H1 (cell line): ENCODE measurements around the gene LCN10. TPM values are rescaled to one million over a fixed set of nuclear protein-coding genes. Genes with fewer than 3 reads are reported as not detected.

Experiments used
- CTCF ChIA-PET: fragments of 300-600 bp; sonication (Branson Sonifier 250); formaldehyde crosslinking; loops from one replicate; lab custom pipeline; 2021; ENCODE audit not compliant: partially characterized antibody; lab: Charles Lee
- POLR2A ChIA-PET: fragments of 300-600 bp; sonication (Branson Sonifier 250); formaldehyde crosslinking; loops from one replicate; lab custom pipeline; 2021; ENCODE audit warnings: inconsistent platforms; ENCODE audit not compliant: partially characterized antibody; lab: Charles Lee
- DNase-seq, 2 experiments: peaks; one replicate each; pipeline versions ENCODE4 v3.0.0 to v3.0.0-alpha.2; 2010 to 2022; ENCODE audit warnings: low spot score in 2 of 2, low read depth in 1 of 2, mixed read lengths in 1 of 2
- FAIRE-seq: peaks from 2 replicates; lab custom pipeline; 2011; peaks lifted over from hg19 to GRCh38; lab: Jason Lieb, UNC
- H2AFZ ChIP-seq: 2 replicates; pipeline ENCODE4 v1.8.1; 2012; ENCODE audit warnings: low read length, inconsistent platforms
- H2AK5ac ChIP-seq: 2 replicates; pipeline ENCODE4 v1.6.1; 2013; ENCODE audit warnings: low read depth, low read length
- H2BK120ac ChIP-seq: replicated peaks from 2 replicates; pipeline ENCODE3; 2013; ENCODE audit warnings: low read depth, low read length, inconsistent platforms
- H2BK12ac ChIP-seq: 2 replicates; pipeline ENCODE4 v1.6.1; 2013; ENCODE audit warnings: low read depth, low read length
- H2BK15ac ChIP-seq: 2 replicates; pipeline ENCODE4 v1.6.1; 2013; ENCODE audit warnings: low read length
- H2BK20ac ChIP-seq: 2 replicates; pipeline ENCODE4 v1.6.1; 2013; ENCODE audit warnings: low read length
- H2BK5ac ChIP-seq: 2 replicates; pipeline ENCODE4 v1.6.1; 2013; ENCODE audit warnings: low read depth, low read length
- H3K14ac ChIP-seq: 2 replicates; pipeline ENCODE4 v1.6.1; 2013; ENCODE audit warnings: inconsistent platforms; ENCODE audit not compliant: insufficient read length
- H3K18ac ChIP-seq: 2 replicates; pipeline ENCODE4 v1.6.1; 2013; ENCODE audit warnings: low read length; ENCODE audit errors: extremely low read depth
- H3K23ac ChIP-seq: 2 replicates; pipeline ENCODE4 v1.6.1; 2013; ENCODE audit warnings: inconsistent platforms; ENCODE audit not compliant: insufficient read length
- H3K23me2 ChIP-seq: 2 replicates; pipeline ENCODE4 v1.6.1; 2013; ENCODE audit warnings: low read depth, low read length
- H3K27ac ChIP-seq: 2 replicates; pipeline ENCODE4 v1.6.1; 2011; ENCODE audit warnings: low read depth, low read length, inconsistent platforms
- H3K27me3 ChIP-seq, 4 experiments: replicated peaks in 1 of 4; 1 replicate in 1 of 4; 2 replicates in 3 of 4; pipeline versions ENCODE4 v1.6.1 to v1.8.1; 2011 to 2013; ENCODE audit warnings: low read length in 3 of 4, mild to moderate bottlenecking in 3 of 4, inconsistent platforms in 2 of 4, mixed read lengths in 2 of 4, moderate library complexity in 1 of 4; ENCODE audit not compliant: control insufficient read depth in 3 of 4, insufficient read depth in 3 of 4; ENCODE audit errors: extremely low read depth in 1 of 4
- H3K36me3 ChIP-seq, 4 experiments: 2 replicates each; pipeline versions ENCODE4 v1.6.1 to v1.8.1; 2011 to 2013; ENCODE audit warnings: mild to moderate bottlenecking in 4 of 4, low read length in 3 of 4, moderate library complexity in 2 of 4, control low read depth in 1 of 4, inconsistent platforms in 1 of 4; ENCODE audit not compliant: insufficient read depth in 4 of 4, control insufficient read depth in 2 of 4
- H3K4ac ChIP-seq: replicated peaks from 2 replicates; pipeline ENCODE3; 2013; ENCODE audit warnings: low read length, low read depth, mixed read lengths, inconsistent platforms; ENCODE audit not compliant: insufficient read length
- H3K4me1 ChIP-seq, 4 experiments: replicated peaks in 1 of 4; 1 replicate in 1 of 4; 2 replicates in 3 of 4; pipeline versions ENCODE4 v1.6.1 to v1.8.1; 2011 to 2013; ENCODE audit warnings: low read length in 3 of 4, inconsistent platforms in 2 of 4, mixed read lengths in 1 of 4; ENCODE audit not compliant: insufficient read depth in 4 of 4, control insufficient read depth in 3 of 4
- H3K4me2 ChIP-seq, 2 experiments: 2 replicates each; pipeline versions ENCODE4 v1.6.1 to v1.8.1; 2011 to 2013; ENCODE audit warnings: low read depth in 2 of 2, low read length in 2 of 2, control low read depth in 1 of 2, inconsistent platforms in 1 of 2, mild to moderate bottlenecking in 1 of 2; ENCODE audit not compliant: insufficient read depth in 1 of 2
- H3K4me3 ChIP-seq, 4 experiments: fragments of 200-600, 300-600 bp in 1 of 4; sonication (generic), shearing (Covaris generic), sonication (Bioruptor Twin) in 1 of 4; 2 replicates each; pipeline versions ENCODE4 v1.5.1 to v1.8.1; 2011 to 2016; ENCODE audit warnings: low read length in 4 of 4, low read depth in 3 of 4, control low read depth in 2 of 4, inconsistent platforms in 2 of 4, mild to moderate bottlenecking in 2 of 4, mixed read lengths in 1 of 4, moderate library complexity in 1 of 4; ENCODE audit not compliant: insufficient read depth in 2 of 4; ENCODE audit errors: extremely low read depth in 1 of 4
- H3K56ac ChIP-seq: replicated peaks from 2 replicates; pipeline ENCODE3; 2013; ENCODE audit warnings: low read depth, mild to moderate bottlenecking, mixed read lengths, low read length, inconsistent platforms; ENCODE audit not compliant: insufficient read length
- H3K79me1 ChIP-seq: 2 replicates; pipeline ENCODE4 v1.6.1; 2013; ENCODE audit warnings: low read depth, low read length, control low read depth
- H3K79me2 ChIP-seq, 2 experiments: 2 replicates each; pipeline versions ENCODE4 v1.6.1 to v1.8.1; 2012 to 2013; ENCODE audit warnings: low read length in 2 of 2, mild to moderate bottlenecking in 2 of 2, inconsistent platforms in 1 of 2; ENCODE audit not compliant: insufficient read depth in 2 of 2, control insufficient read depth in 1 of 2
- H3K9ac ChIP-seq, 4 experiments: replicated peaks in 1 of 4; 1 replicate in 1 of 4; 2 replicates in 3 of 4; pipeline versions ENCODE4 v1.6.1 to v1.8.1; 2011 to 2013; ENCODE audit warnings: low read depth in 3 of 4, low read length in 3 of 4, control low read depth in 2 of 4, mild to moderate bottlenecking in 2 of 4, moderate library complexity in 2 of 4, inconsistent platforms in 1 of 4; ENCODE audit errors: extremely low read depth in 1 of 4
- H3K9me3 ChIP-seq, 2 experiments: 2 replicates each; pipeline versions ENCODE4 v1.6.1 to v1.8.1; 2012 to 2013; ENCODE audit warnings: mild to moderate bottlenecking in 2 of 2, moderate library complexity in 2 of 2, control low read depth in 1 of 2, inconsistent platforms in 1 of 2, low read depth in 1 of 2, low read length in 1 of 2, mixed read lengths in 1 of 2; ENCODE audit not compliant: insufficient read depth in 2 of 2
- H4K20me1 ChIP-seq, 2 experiments: replicated peaks in 1 of 2; 2 replicates each; pipeline versions ENCODE3 to v1.8.1; 2011 to 2013; ENCODE audit warnings: inconsistent platforms in 2 of 2, low read length in 2 of 2, mild to moderate bottlenecking in 1 of 2; ENCODE audit not compliant: insufficient read depth in 2 of 2, control insufficient read depth in 1 of 2
- H4K5ac ChIP-seq: 2 replicates; pipeline ENCODE4 v1.6.1; 2013; ENCODE audit warnings: low read length, low read depth, mixed read lengths, inconsistent platforms; ENCODE audit not compliant: insufficient read length
- H4K8ac ChIP-seq: 2 replicates; pipeline ENCODE4 v1.8.0; 2013; ENCODE audit warnings: mild to moderate bottlenecking, moderate library complexity, low read length, inconsistent platforms; ENCODE audit not compliant: insufficient read depth; ENCODE audit errors: extremely low read depth
- H4K91ac ChIP-seq: replicated peaks from 2 replicates; pipeline ENCODE3; 2013; ENCODE audit warnings: low read length, mixed read lengths, inconsistent platforms; ENCODE audit not compliant: insufficient read length
- EP300 ChIP-seq, 2 experiments: IDR thresholded peaks; 1 replicate in 1 of 2; 2 replicates in 1 of 2; pipeline ENCODE4 v1.6.1; 2011 to 2012; ENCODE audit warnings: low read depth in 2 of 2, low read length in 2 of 2, mild to moderate bottlenecking in 2 of 2, borderline replicate concordance in 1 of 2, inconsistent platforms in 1 of 2, moderate library complexity in 1 of 2
- HDAC2 ChIP-seq, 2 experiments: fragments of 300-600 bp in 1 of 2; sonication (generic) in 1 of 2; IDR thresholded peaks; 2 replicates each; pipeline ENCODE4 v1.6.1; 2011 to 2012; ENCODE audit warnings: low read depth in 2 of 2, low read length in 2 of 2, mild to moderate bottlenecking in 2 of 2, moderate library complexity in 2 of 2, borderline replicate concordance in 1 of 2, inconsistent platforms in 1 of 2
- KDM1A ChIP-seq: fragments of 200-600, 300-600 bp; sonication (generic); IDR thresholded peaks from 2 replicates; pipeline ENCODE4 v1.7.1; 2016; ENCODE audit warnings: mild to moderate bottlenecking, low read length, borderline replicate concordance
- WGBS, 2 experiments: shearing (Covaris generic) in 1 of 2; methylation state at CpG; one replicate each; pipeline versions ENCODE4 v1.1.6 to v1.1.7; 2013 to 2015; ENCODE audit warnings: low lambda C conversion rate in 2 of 2, mixed read lengths in 2 of 2, inconsistent platforms in 1 of 2, low coverage in 1 of 2, missing lambda C conversion rate in 1 of 2; ENCODE audit not compliant: insufficient replicate concordance in 2 of 2, insufficient coverage in 1 of 2, insufficient read length in 1 of 2; ENCODE audit errors: extremely low coverage in 1 of 2, missing lambda C conversion rate in 1 of 2; 5-methylcytosine and 5-hydroxymethylcytosine counted together
- polyA plus RNA-seq, 7 experiments: library from polyadenylated mRNA; depleted of rRNA in 3 of 7; stranded (reverse) in 5 of 7; unstranded in 2 of 7; fragments of >200 nt in 5 of 7; fragments of 200-250 nt in 2 of 7; gene quantifications; 1 replicate in 5 of 7; 2 replicates in 1 of 7; 4 replicates in 1 of 7; pipeline versions ENCODE4 v1.2.1 to v1.2.3, GENCODE V29; 2011 to 2013; ENCODE audit warnings: missing spikeins in 2 of 7, mixed read lengths in 2 of 7
- total RNA-seq: library from RNA; stranded (reverse); fragmentation: NEBNext Ultra II Directional; extraction: Animal tissue kit (Norgen Biotek cat#: 25700); gene quantifications from 2 replicates; pipeline ENCODE4 v1.2.1, GENCODE V29; 2021

LCN10 gene
- total and polyA plus RNA-seq, 2 of the 8 experiments (the other 6 are each of a cell fraction or from before 2014, with no cell fraction given), result 2.6 to 2.8 TPM

- H3K27ac ChIP-seq, result no peak overlapping the region
- WGBS, 2 experiments, result 92% methylated on average over 4 of the region's 4 CpGs; no CpG with 5 or more reads in 1 of the 2 experiments
- H3K9ac ChIP-seq, result no peak overlapping the region
- no peak overlapping the region for H2BK20ac ChIP-seq
- H3K79me2 ChIP-seq, result no peaks in the 10 kb centered on the region
- H3K4me1 ChIP-seq, result no peaks in the 10 kb centered on the region; a peak in 1 of 7 replicates
- H3K14ac ChIP-seq, result no peak overlapping the region
- no peaks in the 10 kb centered on the region for H3K23me2 ChIP-seq
- H4K8ac ChIP-seq, result no peak overlapping the region
- 0 out of 2 replicates have a peak overlapping the region, but pooled peaks have one; percentile 8 for H2AK5ac ChIP-seq
- TF ChIP-seq KDM1A, result peak; percentile 66; the same call in 1 of the 2 replicates
- TF ChIP-seq EP300 (IDR thresholded peaks at IDR 0.05; ENCODE audit: borderline replicate concordance in 1 of 2, low read depth in 2 of 2, low read length in 2 of 2), result no peak
- peak in 1 of 2 experiments; percentile 98; a peak in 1 of 4 replicates for TF ChIP-seq HDAC2 (IDR thresholded peaks at IDR 0.05; ENCODE audit: borderline replicate concordance in 1 of 2, low read depth in 2 of 2, low read length in 2 of 2)
- H2AFZ ChIP-seq, result no peak overlapping the region
- FAIRE-seq, result no peak
- ChIA-PET POLR2A (interaction anchor here (3.0 kb wide), 1 partner anchor 29 kb away, joined by 26 read pairs; no protein-coding TSS in a partner anchor), CTCF (interaction anchor here (1.0 to 1.3 kb wide), 2 partner anchors 13 to 86 kb away, joined by 5 read pairs; partner anchors contain the start of gene AJM1)
- H3K18ac ChIP-seq, result no peak overlapping the region
- no peak overlapping the region for H3K56ac ChIP-seq
- H4K91ac ChIP-seq, result no peak overlapping the region
- H3K27me3 ChIP-seq, result no peaks in the 10 kb centered on the region
- H4K20me1 ChIP-seq, result no peaks in the 10 kb centered on the region
- H3K4me2 ChIP-seq, result no peak overlapping the region
- H2BK5ac ChIP-seq, result no peak overlapping the region
- DNase-seq, result no peak
- H2BK15ac ChIP-seq, result no peak overlapping the region
- peaks cover 3 to 12% of the 10 kb centered on the region in 2 experiments; a peak in 1 of 4 replicates for H3K9me3 ChIP-seq
- no peak overlapping the region for H3K4ac ChIP-seq
- H3K79me1 ChIP-seq, result no peaks in the 10 kb centered on the region
- H2BK120ac ChIP-seq, result no peak overlapping the region
- no peak overlapping the region for H4K5ac ChIP-seq
- no peak overlapping the region for H3K23ac ChIP-seq
- no peaks in the 10 kb centered on the region for H3K36me3 ChIP-seq
- no peak overlapping the region for H2BK12ac ChIP-seq
- no peak overlapping the region for H3K4me3 ChIP-seq
Observed at GRCh38 chr9:136756134-136756438, 13.3 kb upstream of the LCN10 start.
